Measurements from ENCODE around the gene LAMA3.

GRCh38 chr18:23738575-23738974, 49.3 kb downstream of the LAMA3 start:
- TF ChIP-seq, protein P1, sequence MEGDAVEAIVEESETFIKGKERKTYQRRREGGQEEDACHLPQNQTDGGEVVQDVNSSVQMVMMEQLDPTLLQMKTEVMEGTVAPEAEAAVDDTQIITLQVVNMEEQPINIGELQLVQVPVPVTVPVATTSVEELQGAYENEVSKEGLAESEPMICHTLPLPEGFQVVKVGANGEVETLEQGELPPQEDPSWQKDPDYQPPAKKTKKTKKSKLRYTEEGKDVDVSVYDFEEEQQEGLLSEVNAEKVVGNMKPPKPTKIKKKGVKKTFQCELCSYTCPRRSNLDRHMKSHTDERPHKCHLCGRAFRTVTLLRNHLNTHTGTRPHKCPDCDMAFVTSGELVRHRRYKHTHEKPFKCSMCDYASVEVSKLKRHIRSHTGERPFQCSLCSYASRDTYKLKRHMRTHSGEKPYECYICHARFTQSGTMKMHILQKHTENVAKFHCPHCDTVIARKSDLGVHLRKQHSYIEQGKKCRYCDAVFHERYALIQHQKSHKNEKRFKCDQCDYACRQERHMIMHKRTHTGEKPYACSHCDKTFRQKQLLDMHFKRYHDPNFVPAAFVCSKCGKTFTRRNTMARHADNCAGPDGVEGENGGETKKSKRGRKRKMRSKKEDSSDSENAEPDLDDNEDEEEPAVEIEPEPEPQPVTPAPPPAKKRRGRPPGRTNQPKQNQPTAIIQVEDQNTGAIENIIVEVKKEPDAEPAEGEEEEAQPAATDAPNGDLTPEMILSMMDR (IDR thresholded peaks at IDR 0.05; ENCODE audit: poor library complexity, severe bottlenecking): no peak
- TF ChIP-seq POLR2AphosphoS5 (IDR thresholded peaks at IDR 0.05): no peak
- TF ChIP-seq, protein P2, sequence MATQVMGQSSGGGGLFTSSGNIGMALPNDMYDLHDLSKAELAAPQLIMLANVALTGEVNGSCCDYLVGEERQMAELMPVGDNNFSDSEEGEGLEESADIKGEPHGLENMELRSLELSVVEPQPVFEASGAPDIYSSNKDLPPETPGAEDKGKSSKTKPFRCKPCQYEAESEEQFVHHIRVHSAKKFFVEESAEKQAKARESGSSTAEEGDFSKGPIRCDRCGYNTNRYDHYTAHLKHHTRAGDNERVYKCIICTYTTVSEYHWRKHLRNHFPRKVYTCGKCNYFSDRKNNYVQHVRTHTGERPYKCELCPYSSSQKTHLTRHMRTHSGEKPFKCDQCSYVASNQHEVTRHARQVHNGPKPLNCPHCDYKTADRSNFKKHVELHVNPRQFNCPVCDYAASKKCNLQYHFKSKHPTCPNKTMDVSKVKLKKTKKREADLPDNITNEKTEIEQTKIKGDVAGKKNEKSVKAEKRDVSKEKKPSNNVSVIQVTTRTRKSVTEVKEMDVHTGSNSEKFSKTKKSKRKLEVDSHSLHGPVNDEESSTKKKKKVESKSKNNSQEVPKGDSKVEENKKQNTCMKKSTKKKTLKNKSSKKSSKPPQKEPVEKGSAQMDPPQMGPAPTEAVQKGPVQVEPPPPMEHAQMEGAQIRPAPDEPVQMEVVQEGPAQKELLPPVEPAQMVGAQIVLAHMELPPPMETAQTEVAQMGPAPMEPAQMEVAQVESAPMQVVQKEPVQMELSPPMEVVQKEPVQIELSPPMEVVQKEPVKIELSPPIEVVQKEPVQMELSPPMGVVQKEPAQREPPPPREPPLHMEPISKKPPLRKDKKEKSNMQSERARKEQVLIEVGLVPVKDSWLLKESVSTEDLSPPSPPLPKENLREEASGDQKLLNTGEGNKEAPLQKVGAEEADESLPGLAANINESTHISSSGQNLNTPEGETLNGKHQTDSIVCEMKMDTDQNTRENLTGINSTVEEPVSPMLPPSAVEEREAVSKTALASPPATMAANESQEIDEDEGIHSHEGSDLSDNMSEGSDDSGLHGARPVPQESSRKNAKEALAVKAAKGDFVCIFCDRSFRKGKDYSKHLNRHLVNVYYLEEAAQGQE (IDR thresholded peaks at IDR 0.05; ENCODE audit: borderline replicate concordance): no peak
- TF ChIP-seq EP300 (conservative IDR thresholded peaks at IDR 0.05; ENCODE audit: poor library complexity, severe bottlenecking): no peak
- no peak for TF ChIP-seq TAF1 (IDR thresholded peaks at IDR 0.05; ENCODE audit: low read depth)
- no peak for TF ChIP-seq MXI1 (conservative IDR thresholded peaks at IDR 0.05; ENCODE audit: poor library complexity, severe bottlenecking)
